Mucosa of gallbladder (tissue), 1 donor: ENCODE data around the gene GCK. TPM values are rescaled to one million over a fixed set of nuclear protein-coding genes. Genes with fewer than 3 reads are reported as not detected.

Experiments used
- DNase-seq: peaks from one replicate; pipeline ENCODE4 v3.0.0-alpha.2; 2020; ENCODE audit warnings: low spot score
- total RNA-seq: library from RNA; stranded (reverse); gene quantifications from one replicate; pipeline ENCODE4 v1.2.1, GENCODE V29; 2021
- donor health status: DM: no; HTN: no; CAD: no.

Gene GCK
- 0.95 TPM for total RNA-seq

DNA sequence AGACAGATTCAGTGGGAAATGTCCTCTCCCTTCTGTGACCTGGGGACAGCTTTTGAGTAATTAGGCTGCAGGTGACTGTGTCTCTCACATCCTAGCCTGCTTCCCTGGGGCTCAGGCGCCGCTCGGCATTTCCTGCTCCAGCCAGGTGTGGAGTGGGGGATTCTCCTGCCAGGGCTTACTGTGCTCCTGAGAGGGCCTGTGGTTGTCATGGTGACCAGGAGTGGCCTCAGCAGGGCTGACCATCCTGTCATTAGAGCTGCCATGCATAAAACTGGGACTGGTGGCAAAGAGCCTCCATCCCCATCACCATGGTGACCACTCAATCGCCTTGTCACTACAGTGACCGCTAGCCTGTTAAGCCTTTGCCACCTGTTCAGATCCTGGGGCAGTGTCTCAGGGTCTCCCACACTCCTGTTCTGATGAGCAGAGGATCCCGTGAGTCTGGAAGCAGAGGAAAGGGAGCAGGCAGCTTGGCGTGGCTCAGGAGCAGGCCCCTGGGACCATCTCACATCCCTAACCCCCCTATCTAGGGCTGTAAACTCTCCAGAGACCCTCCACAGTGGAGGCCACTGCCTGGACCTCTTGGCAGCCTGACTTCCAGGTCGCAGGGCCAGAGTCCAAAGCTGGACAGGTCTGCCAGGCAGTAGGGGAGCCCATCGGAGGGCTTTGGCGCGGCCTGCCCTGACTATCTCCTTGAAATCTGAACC, at the start of gene GCK:
Gene GCK (minus strand): TSS at position 154 of the 707 bp plus-strand sequence. CDS start 486 bp downstream, outside the sequence.
- no peak for DNase-seq

DNA sequence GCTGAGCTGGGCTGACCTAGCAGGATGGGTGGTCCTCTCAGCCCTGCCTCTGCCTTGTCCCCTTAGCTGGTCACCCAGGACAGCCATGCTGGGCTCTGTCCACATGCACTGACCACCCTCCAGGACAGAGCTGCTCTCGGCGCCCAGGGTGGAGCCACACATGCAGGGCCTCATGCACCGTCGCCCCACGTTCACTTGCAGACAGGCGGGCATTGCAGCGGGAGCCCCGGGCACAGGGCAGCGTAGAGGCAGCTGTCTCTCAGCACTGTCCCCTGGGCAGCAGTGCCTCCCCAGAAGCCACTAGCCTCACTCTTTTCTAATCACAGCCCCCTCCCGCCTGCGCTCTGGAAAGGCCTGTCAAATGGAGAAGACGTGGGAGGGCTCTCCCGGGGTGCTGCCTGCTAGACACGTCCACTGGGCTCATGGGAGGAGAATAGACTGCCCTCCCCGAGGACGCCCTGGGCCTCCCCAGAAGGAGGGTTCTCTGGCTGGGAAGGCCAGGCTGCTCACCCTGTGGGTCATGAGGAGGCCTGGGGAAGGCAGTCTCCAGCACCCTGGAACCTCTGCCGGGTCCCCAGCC, 49.0 kb upstream of the GCK start:
- DNase-seq: no peak

DNA sequence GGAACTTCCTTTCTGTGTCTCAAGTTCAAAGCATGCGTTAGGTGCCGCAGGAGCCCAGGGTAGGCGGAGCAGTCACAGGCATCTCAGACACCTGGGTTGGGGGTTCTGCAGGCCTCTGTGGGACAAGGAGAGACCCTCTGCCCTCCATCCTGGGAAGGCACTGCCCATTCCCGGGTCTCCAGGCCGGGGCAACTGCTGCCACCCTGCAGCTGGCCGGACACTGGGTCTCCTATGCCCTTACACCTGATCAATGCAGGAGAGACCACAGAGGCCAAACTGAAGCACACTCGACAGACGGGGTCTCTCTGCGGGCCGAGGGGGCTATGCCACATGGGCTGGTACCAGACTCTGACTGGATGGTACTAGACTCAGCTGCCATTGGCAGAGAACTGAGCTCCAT, 48.5 kb upstream of the GCK start:
- no peak for DNase-seq

DNA sequence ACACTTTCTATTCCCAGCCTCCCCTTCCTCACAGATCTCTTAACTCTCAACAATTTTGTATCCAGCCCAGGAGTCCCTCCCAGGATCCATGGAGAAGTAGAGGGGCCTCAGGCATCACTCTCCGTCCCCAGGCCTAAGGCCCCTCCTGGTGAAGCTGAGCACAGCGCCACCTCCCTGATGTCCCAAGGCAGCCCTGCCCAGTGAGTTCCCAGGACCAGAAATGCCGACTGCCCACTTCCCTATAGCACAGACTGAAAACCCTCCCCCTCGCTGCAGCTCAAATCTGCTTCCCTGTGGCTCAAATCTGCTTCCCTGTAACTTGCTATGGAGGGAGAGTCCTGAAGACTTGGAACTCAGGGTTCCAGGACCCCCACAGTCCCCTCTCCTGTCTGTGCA, 47.1 kb upstream of the GCK start:
- DNase-seq: no peak

DNA sequence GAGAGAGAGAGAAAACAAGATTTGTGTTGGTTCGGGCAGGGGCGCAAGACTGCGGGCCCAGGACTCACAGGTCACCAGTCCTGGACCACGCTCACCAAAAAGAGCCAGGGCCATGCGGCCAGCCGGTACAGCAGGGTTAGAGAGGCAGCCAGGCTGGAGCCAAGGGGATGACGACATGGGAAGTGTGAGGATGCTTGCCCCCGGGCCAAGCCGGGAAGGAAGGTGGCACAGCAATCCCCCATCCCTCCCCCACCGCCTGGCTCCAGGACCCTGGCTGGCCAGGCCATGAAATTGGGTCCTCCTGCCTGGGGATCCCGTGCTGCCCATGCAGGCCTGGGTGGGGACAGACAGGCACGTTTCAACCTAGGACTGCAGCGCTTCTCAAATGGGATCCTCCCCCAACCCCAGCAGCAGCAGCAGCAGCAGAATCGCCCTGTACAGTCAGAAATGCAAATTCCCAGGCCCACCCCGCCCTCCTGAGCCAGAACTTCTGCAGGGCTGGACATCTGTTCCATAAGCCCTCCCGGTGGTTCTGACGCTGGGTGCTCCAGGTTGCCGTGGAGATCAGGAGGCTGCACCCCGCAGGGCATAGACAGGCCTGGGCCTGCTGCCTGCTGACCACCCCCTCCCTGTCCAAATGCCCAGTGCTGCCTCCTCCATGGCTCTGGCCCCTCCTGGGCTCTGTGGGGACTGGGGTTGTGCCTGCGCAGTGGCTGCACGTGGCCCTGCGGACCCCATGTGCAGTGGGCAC, 46.5 kb upstream of the GCK start:
- DNase-seq: no peak

DNA sequence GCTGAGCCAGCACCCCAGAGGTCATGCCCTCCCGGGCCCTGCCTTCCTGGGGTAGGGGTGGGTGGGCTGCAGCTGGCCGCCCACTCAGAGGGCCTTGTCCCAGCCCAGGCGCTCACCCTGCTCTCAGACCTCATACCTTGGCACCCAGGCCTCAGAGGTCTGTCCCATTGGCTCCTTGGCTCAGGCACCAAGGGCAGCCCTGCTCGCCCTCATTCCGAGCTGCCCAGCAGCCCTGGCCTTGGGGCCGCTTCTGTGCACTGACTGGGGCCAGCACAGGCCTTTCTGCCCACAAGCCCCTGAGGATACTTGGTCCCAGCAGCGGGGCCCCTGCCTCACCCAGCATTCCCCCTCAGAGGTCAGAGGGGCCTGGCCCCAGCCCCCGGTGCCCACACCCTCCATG, 45.8 kb upstream of the GCK start:
- no peak for DNase-seq

DNA sequence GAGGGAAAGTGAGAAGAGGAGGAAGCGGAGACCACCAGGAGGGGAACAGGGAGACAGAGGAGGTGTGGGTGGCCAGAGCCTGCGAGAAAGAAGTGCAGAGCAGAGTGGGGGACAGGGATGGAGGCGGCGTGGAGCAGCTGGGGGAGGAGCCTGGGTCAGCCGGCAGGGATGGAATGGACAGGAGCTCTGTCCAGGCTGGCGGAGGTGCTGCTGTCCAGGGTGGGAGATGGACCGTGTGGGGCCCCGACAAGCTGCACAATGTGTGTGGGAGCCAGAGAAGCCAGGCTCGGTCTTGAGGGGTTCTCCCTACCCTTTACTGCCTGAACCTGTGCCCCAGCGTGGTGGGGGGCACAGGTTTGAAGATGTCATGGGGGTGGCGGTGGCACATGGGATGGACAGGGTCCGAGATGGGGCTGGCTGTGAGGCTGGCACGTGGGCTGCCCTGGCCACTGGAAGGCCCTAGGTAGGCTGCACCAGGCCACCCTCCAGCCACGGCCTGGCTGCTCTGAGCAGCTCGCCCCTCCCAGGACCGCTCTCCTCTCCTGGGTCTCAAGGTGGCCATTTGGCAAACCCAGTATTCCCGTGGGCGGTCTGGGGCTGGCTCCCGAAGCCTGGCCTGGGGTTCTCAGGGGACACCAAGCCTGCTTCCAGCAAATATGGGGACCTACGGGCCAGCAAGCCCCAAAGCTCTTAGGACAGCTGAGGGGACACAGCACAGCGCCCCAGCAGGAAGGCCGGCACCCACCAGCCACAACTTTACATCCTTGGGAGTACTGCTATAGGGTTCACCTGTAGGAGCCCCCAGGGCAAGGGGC, 43.9 kb upstream of the GCK start:
- no peak for DNase-seq

DNA sequence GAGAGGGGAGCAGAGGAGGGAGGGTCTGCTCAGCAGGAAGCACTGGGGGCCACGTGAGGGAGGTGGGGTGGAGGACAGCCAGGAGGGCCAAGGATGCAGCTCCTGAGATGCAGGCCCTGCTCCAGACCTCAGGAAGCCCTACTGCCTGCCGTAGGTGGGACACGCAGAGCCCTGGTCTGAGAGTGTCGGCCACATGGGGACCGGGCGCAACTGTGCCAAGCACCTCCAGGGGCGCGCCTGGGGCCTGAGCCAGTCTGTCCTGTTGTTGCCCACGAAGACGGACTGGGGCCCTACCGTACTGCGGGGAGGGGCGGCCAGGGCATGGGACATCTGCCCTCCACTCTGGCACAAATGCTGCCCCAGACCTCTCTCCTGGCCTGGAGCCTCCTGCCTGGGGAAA, 43.2 kb upstream of the GCK start:
- DNase-seq: no peak

DNA sequence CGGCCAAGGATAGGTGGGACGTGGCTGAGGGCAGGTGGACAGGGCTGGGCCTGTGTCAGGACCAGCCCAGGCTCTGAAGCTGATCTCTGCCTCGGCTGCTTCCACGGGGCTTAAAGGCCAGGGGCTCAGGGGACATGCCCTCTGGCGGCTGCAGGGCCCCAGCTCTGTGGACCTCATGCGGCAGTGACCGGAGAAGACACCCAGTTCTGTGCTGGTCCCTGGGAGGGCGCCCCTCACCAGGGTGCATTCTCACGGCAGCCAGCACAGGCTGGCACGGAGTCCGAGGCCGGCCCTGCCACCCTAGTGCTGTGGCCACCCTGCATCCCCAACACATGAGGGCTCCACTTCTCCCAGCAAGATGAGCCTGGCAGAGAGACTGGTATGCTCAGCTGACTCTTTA, 41.8 kb upstream of the GCK start:
- no peak for DNase-seq

DNA sequence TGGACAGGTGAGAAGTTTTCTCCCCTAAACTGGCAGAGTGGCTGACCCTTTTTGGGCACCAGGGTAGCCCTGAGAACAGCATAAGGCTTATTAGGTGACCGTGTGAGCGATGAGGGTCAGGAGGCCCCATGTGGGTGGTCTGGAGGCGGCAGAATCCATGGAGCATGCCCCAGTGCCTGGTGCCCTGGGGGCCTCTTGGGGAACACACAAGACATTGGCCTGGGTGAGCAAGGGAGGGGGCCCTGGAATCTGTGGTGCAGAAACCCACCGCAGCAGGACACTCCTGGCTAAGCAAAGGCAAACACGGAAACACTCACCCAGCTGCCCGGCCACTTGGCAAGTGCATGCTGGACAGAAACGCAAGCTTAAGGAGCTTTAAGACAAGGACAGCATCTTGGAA, 41.0 kb upstream of the GCK start:
- DNase-seq: no peak

DNA sequence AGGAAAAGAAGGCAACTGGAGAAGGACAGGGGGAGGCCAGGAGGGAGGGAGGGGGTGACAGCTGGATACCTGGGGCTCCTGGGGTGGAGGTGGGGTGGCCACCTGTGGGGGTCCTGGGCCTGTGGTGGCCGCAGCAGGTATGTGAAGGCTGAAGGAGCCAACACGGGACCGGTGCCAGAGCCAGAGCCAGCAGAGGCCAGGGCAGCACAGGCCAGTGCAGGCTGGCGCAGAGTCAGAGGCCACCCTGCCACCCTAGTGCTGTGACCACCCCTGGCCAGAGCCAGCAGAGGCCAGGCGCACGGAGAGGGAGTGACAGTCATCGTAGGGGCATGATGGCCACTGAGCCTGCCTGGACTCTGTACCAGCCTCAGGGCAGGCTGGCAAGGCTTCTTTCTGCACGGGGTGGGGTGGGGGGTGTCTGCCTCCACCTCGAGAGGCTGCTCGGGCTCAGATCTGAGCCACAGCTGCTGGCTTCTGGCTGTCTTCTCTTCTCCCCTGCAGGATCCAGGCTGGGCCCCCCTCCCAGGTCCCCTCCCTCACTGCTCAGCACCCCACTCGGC, 40.4 kb upstream of the GCK start:
- no peak for DNase-seq

DNA sequence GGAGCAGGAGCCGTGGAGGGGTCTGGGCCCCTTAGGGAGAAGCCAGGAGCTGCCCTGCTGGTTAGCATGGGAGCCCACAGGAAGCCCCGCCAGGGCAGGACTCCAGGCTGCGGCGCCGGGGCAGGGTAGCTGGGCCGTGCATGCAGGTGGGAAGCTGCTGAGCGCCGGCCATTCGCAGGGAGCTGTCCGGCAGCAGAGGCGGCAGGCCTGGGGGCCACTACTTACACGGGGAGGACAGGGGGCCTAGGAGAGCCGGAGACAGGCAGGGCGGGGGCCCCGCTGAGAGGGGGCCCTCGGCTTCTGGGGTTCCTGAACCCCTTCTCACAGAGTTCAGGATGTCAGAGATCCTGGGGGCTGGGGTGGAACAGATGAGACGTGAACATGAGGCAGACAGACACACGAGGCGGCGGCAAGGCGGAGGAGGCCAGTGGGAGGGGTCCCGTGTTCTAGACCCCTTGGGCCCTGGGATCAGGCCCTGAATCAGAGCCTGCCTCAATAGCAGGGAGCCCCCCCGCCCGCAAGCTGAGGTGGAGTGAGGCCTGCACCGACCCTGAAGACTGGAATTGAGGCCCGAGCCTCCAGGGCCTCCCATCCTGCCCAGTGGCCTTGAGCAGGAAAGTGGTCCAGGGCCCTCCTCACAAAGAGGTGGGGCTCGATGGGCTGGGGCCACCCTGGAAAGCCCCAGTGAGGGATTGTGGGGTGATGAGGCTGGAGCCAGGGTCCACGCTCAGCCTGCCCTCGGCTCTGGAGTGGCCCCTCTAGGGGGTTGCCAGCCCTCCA, 39.5 kb upstream of the GCK start:
- DNase-seq: no peak

DNA sequence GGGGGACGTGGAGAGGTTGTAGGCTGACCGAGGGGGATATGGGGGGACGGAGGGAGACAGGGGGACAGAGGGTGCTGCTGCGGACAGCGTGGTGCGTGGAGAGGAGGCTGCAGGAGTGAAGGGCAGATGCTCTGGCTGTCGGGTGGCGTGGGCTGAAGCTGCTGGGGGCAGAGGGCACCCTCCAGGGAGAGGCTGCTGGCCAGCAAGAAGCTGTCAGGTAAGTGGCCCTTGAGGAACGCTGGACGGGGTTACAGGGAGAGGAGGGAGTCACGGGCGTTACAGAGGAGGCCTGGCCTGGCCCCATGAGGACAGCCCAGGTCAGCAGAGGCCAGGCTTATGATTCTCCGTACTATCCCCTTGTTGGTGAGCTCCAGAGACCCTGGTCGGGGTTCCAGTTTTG, 38.7 kb upstream of the GCK start:
- DNase-seq: no peak

DNA sequence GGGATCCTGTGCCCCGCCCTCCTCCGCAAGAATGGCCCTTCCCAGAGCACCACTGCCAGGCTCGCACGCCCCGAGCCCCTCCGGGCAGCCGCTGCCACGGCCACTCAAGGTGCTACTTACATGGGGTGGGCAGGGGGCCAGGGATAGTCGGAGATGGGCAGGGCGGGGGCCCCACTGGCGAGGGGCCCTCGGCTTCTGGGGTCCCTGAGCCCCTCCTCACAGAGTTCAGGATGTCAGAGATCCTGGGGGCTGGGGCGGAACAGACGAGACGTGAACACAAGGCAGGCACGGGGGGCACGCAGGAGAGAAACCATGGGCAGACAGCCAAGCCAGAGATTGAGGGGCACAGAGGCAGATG, 37.1 kb upstream of the GCK start:
- DNase-seq: no peak

DNA sequence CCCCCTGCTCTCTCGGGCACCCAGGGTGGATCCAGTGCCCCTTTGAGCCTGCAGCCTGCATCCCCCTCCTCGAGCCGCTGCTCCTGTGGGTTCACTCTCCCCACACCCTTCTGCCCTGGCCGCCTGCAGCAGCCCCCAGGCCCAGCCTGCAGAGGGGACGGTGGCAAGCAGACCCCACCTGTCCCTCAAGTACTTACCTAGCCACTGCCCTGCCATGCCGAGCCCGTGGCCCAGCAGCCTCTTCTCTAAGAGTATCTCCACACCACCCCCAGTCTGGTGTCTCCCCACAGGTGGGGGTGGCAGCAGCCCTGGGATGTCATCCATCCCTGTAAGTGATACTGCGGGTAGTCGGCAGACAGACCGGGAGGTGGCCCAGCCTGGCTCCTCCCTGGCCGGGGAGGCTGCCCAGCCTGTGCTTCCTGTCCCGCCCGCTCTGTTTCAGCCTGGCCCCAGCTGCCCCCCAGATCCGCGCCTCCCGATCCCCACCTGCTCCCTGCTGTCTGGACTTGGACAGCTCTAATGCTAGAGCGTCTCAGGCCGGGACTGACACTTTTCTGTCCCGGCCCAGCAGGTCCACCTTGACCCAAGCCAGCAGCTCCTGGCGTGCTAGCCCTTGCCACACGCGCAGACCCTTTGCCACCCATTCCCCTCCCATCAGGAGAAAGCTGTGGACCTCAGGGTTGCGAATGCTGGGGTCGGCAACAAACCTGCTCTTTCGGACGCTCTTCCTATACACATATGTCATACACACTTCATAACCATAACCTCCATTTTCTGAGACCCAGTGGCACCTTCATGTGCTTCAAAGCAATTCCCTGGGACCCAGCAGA, 36.5 kb upstream of the GCK start:
- no peak for DNase-seq

DNA sequence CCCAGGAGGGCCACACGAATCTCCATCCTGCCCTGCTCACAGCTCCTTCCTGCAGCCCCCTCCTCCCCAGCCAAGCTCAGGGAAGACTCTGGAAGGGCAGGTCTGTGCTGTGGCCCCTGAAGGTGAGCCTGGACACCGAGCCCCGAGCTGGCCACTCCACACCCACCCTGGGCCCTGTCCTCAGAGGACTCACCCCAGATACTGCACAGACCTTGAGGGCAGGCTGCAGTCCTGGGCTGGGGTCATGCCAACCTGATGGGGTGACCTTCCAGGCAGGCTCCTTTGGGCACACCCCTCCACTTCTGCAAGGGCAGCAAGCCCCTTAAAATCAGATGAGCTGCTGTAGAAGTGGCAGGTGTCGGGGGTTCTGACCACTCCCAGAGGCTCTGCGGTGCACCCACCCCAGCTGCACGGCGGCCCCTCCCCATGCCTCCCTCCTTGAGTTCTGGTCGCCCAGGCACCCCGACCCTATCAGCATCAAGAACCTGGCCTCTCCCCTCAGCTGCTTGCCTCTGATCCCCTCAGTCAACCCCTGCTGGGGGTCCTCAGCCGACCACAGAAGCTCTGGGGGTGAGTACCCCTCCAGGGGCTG, 35.8 kb upstream of the GCK start:
- DNase-seq: no peak

DNA sequence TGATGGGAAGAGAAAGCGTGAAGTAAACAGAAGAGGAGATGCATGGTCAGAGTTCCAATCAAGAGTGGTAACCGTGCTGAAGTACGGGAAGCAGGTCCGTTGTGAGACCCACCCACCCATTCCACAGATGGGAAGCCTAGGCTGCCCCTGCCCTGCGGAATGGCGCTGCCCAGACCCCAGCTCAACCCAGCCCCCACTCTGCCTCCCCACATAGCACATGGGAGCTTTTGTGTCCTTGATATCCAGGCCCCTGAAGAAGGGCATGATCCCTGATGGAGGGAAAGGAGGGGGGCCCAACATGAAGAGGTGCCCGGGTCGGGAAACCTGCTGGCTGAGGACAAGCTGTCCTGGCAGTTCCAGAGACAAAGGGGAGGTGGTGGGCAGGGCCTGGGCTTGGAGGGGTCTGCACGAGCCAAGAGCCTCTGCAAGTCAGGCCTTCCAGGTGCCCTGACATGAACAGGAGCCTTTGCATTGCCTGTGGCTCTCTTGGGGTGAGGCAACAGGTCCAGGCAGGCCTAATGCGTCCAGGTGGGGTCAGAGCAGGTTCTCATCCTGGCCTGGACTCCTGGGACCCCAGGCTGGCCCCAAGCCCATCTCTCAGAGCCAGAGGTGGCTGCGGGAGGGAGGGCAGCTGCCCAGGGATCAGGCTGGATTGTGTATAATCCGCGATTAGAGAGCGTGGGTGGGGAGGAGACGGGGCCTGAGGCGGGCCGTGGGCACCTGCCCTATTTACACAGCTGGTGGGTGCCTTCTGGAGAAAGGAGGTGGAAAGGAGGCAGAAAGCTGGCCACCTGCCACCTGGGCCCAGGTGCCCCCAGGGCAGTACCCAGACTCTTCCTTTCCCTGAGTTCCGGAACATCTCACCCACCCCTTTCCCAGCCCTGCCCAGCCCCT, 35.1 kb upstream of the GCK start:
- no peak for DNase-seq

DNA sequence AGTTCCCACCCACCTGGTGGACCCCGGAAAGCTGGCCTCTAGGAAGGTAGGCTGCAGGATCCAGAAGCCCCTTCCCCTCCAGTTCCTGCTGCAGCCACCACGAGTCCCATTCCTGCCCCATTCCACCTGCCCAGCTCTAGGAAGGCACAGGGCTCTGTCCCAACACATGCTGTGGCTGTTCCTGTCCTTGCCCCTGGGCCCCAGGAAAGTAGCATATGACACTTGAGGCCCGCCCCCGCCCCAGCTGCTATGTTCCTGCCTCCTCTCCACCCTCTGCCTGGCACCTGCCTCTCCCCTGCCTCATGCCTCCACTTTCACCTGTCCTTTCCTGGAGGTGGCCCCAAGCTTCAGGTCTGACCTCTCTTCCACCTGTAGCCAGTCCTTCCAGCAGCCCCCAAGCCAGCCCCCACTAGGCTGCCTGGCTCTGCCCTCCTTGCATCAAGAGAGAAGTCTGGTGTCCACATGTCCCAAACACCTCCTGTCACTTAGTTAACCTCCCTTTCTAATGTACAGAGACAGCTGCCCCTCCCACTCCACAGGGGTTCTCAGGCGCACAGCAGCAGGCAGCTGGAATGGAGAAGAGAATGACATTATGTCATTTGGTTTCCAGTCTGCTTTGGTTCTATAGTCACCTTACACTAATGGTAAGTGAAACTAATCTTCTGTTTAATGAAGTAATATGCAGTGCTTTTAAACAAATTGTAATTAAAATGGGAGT, 34.3 kb upstream of the GCK start:
- no peak for DNase-seq
